GM20000 (cell line): ENCODE results near the gene PSMG4.

Experiments
- DNase-seq: peaks from one replicate; pipeline ENCODE4 v3.0.0; 2012; ENCODE audit warnings: low spot score
- CTCF ChIP-seq: IDR thresholded peaks from 2 replicates; pipeline ENCODE4 v1.5.1; 2012; ENCODE audit warnings: mild to moderate bottlenecking, control low read depth; ENCODE audit errors: extremely low read depth, missing control alignments

Gene PSMG4

GRCh38 chr6:3271756-3272155, 13.0 kb downstream of the PSMG4 start:
- DNase-seq = no peak
- no peak for TF ChIP-seq CTCF

GRCh38 chr6:3272911-3273547, 14.3 kb downstream of the PSMG4 start:
- no peak for DNase-seq
- no peak for TF ChIP-seq CTCF

GRCh38 chr6:3273707-3274521, 15.2 kb downstream of the PSMG4 start:
- DNase-seq = no peak
- TF ChIP-seq CTCF = no peak

- no peak for DNase-seq
- TF ChIP-seq CTCF = no peak
Measured at GRCh38 chr6:3276174-3277167, 17.7 kb downstream of the PSMG4 start.

- DNase-seq = no peak
- no peak for TF ChIP-seq CTCF
Measured at GRCh38 chr6:3277251-3277650, 18.5 kb downstream of the PSMG4 start.

- no peak for TF ChIP-seq CTCF
Measured at GRCh38 chr6:3277851-3278416, 19.2 kb downstream of the PSMG4 start.

More at GRCh38 chr6:3277851-3278416, 19.2 kb downstream of the PSMG4 start:
- DNase-seq = no peak
